A673 (cell line): Measurements from ENCODE around the gene TTBK2.

Experiments
- CTCF ChIP-seq: fragments of 300-800, 200-600 bp; sonication (generic); conservative IDR thresholded peaks from 2 replicates; pipeline ENCODE4 v1.5.1; 2017; ENCODE audit warnings: low read depth, mild to moderate bottlenecking, antibody characterized with exemption, low read length, moderate library complexity, mixed read lengths
- EZH2 ChIP-seq: fragments of 200-600 bp; sonication (generic); IDR thresholded peaks from 2 replicates; pipeline ENCODE4 v1.6.1; 2017; ENCODE audit warnings: borderline replicate concordance, low read depth, mild to moderate bottlenecking, mixed read lengths, antibody characterized with exemption, low read length; ENCODE audit not compliant: poor library complexity, severe bottlenecking

- no peak for TF ChIP-seq CTCF
- no peak for TF ChIP-seq EZH2
These were observed 56.9 kb downstream of the TTBK2 start for GRCh38 chr15:42863572-42864239.
